SH-SY5Y (cell line): ENCODE data around the gene CLP1.

Experiments
- GATA2 ChIP-seq: IDR thresholded peaks from 2 replicates; pipeline ENCODE4 v1.6.1; 2011; ENCODE audit warnings: mild to moderate bottlenecking, low read depth, low read length
- GATA3 ChIP-seq: IDR thresholded peaks from 2 replicates; pipeline ENCODE4 v1.6.1; 2011; ENCODE audit warnings: low read depth, mild to moderate bottlenecking, low read length, moderate library complexity

DNA sequence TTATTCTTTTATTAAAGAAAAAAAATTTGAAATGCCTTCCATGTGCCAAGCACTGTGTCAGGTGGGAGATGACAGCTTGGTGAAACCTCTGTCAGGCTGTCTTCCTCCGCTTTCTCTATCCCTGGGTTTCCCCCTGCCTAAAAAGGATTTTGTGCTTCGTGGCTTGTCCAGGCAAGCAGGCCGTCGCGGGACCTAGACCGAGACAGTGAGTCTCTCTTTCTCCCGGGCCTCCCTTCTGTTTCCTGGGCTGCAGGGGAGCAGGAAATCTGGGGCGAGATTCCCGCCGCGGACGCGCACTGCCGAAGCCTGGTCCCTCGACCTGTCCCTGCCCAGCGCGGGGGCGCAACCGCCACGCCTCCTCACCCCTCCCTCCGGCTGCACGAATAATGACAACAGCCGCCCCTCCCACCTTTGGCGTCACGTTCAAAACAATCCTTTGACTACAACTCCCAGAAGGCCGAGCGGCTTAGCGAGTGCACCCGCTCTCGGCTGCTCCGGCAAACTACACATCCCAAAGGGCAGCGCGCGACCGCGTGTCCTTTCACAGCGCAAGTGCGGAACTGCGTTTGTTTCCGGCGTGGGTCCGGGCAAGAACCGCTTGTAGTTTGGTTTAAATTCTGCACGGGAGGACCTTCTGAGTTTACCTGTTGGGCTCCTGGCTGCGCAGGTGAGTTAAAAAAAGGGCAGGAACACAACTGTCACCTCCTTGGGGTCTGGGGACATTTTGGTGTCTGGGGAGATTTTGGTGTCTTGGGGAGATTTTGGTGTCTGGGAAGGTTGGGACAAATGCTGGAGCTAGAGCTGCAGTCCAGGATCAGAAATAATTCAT lies at the start of gene CLP1:
- TF ChIP-seq GATA3: no peak
- no peak for TF ChIP-seq GATA2
